Mesodermal cell (in vitro differentiated cells): ENCODE results near the gene CDK6.
A peak's percentile ranks its signal among the peaks of the same experiment; 100 is the strongest.

ENCODE experiments used
- H3K27ac ChIP-seq: 2 replicates; pipeline ENCODE4 v1.7.0; 2013; ENCODE audit warnings: mild to moderate bottlenecking, low read depth, low read length, moderate library complexity; ENCODE audit not compliant: severe bottlenecking
- H3K36me3 ChIP-seq: 2 replicates; pipeline ENCODE4 v1.7.1; 2013; ENCODE audit warnings: mild to moderate bottlenecking, low read length, moderate library complexity; ENCODE audit not compliant: control insufficient read depth, insufficient read depth
- H3K4me1 ChIP-seq: one replicate; pipeline ENCODE4 v1.7.1; 2013; ENCODE audit warnings: mild to moderate bottlenecking, low read length; ENCODE audit not compliant: insufficient read depth, control insufficient read depth, poor library complexity, severe bottlenecking
- H3K4me3 ChIP-seq: 2 replicates; pipeline ENCODE4 v1.7.0; 2013; ENCODE audit warnings: low read length, control low read depth, mild to moderate bottlenecking; ENCODE audit not compliant: insufficient read depth, poor library complexity, severe bottlenecking; ENCODE audit errors: extremely low read depth
- H3K9me3 ChIP-seq: 2 replicates; pipeline ENCODE4 v1.7.1; 2013; ENCODE audit warnings: mild to moderate bottlenecking, low read length, moderate library complexity; ENCODE audit not compliant: control insufficient read depth
- WGBS, 2 experiments: methylation state at CpG; one replicate each; pipeline ENCODE4 v1.1.5; 2013; ENCODE audit warnings: missing lambda C conversion rate in 2 of 2; ENCODE audit not compliant: insufficient coverage in 2 of 2; 5-methylcytosine and 5-hydroxymethylcytosine counted together

Gene CDK6

DNA sequence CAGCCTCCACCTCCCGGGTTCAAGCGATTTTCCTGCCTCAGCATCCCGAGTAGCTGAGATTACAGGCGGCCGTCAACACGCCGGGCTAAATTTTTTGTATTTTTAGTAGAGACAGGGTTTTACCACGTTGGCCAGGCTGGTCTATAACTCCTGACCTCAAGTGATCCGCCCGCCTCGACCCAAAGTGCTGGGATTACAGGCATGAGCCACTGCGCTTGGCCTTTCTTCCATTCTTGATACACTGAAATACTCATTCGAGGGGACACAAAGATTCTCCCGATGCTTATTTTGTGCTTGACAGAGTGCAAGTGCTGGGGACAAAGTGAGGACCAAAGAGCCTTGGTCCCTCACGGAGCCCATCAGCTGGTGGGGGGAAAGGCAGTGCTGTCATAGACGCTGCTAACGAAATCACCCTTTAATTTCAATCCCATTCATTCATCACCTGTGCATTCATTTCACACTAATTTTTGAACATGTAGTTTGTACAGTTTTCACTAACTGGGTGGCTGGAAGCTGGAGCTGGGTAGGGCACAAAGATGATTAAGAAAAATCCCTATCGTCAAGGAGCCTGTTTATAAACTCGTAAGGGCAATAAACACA lies 245.6 kb downstream of the CDK6 start:
- Histone ChIP-seq H3K4me1 (peaks cover 4% of the 10 kb centered on the region), H3K36me3 (peaks cover 17% of the 10 kb centered on the region), H3K4me3 (peak overlapping the region; percentile 97), H3K9me3 (no peaks in the 10 kb centered on the region), H3K27ac (no peak overlapping the region)
- 41 to 48% methylated on average over 15 to 17 of the region's 19 CpGs for WGBS, 2 experiments

DNA sequence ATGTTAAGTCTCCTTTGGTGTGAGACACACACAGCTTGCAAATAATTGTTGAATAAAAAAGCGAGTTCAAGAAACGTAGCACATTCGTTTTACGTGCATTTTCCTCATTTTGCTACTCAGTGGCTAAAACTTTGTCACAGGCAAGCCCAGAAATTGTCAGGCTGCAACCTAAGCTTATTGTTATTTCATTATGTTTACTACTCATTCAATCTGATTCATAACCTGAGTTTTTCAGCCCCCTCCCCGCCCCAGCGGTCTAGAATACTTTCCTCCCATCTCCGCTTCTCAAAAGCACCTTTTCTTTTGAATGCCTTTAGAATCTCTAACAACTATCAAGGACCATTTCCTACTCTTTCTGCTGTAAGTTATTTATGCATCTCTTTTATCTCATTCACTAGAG lies 247.3 kb downstream of the CDK6 start:
- Histone ChIP-seq H3K4me3 (peak overlapping the region; percentile 97), H3K4me1 (peaks cover 4% of the 10 kb centered on the region), H3K27ac (no peak overlapping the region), H3K36me3 (peaks cover 22% of the 10 kb centered on the region), H3K9me3 (no peaks in the 10 kb centered on the region)
- WGBS, 2 experiments = 46 to 52% methylated on average over 7 of the region's 7 CpGs

DNA sequence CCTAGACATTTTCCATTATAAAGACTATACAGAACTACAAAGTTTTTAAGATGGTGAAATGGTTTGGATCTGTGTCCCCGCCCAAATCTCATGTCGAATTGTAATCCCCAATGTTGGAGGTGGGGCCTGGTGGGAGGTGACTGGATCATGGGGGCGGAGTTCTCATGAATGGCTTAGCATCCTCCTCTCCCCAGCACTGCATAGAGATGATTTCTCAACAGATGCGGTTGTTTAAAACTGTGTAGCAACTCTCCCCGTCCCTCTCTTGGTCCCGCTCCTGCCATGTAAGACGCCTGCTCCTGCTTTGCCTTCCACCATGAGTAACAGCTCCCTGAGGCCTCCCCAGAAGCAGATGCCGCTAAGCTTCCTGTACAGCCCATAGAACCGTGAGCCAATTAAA lies 247.8 kb downstream of the CDK6 start:
- H3K4me1 ChIP-seq = peaks cover 4% of the 10 kb centered on the region
- H3K4me3 ChIP-seq = peak overlapping the region; percentile 97
- peaks cover 22% of the 10 kb centered on the region for H3K36me3 ChIP-seq
- H3K27ac ChIP-seq = no peak overlapping the region
- 84 to 85% methylated on average over 7 to 9 of the region's 9 CpGs for WGBS, 2 experiments
- no peaks in the 10 kb centered on the region for H3K9me3 ChIP-seq

DNA sequence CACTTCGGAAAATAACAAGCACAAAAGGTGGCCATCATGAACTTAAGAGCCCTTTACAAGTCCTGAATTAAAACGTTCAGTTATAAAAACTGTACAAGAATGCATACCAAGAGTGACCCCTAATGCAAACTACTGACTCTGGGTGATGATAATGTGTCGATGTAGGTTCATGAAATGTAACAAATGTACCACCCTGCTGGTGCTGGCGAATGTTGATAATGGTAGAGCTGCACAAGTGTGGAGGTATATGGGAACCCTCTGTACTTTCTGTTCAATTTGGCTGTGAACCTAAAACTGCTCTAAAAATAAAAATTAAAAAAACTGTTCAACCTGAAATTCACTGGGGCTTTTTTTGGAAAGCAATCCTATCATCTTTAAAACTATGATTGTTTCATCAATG lies 249.5 kb downstream of the CDK6 start:
- 88 to 100% methylated on average over 1 to 3 of the region's 4 CpGs for WGBS, 2 experiments
- H3K9me3 ChIP-seq = no peaks in the 10 kb centered on the region

DNA sequence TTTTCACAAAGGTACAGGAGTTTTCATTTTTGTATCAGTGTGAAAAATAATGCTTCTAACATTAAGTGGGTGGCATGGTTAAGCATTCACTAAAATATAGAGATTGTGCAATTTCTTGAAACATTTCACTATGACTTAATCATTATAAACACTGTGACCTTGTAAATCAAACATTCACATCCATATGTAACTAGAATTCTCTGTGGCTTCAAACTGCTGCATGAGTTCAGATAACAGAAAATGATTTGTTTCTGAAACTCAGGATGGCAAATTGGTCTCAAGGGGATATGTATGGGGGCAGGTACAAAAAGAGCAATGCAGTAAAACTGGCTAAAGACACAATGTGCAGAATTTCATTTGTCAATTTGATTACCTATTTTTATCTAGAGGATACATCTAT lies 250.0 kb downstream of the CDK6 start:
- Histone ChIP-seq H3K9me3 (no peaks in the 10 kb centered on the region), H3K4me3 (no peak overlapping the region), H3K4me1 (peaks cover 4% of the 10 kb centered on the region), H3K36me3 (peaks cover 24% of the 10 kb centered on the region), H3K27ac (no peak overlapping the region)

More for the DNA sequence above, 249.5 kb downstream of the CDK6 start:
- Histone ChIP-seq H3K4me1 (peaks cover 4% of the 10 kb centered on the region), H3K4me3 (no peak overlapping the region), H3K27ac (no peak overlapping the region), H3K36me3 (peaks cover 22% of the 10 kb centered on the region)

DNA sequence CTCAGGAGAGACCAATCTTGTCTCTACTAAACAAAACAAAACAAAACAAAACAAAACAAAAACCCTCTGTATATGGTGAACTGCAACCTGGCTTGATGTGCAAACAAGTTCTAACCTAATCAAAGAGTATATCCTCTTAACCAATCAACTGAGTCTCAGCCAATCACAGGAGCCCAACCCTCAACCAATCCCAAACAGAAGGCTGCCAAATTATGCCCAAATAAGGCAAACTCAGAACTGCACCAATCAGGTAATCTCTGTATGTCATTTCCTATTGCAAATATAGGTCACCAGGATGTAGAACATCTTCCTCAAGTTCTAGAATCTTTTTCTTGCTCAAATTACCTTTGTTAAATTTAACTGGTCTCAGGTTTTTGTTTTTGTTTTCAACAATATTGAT lies 251.4 kb downstream of the CDK6 start:
- Histone ChIP-seq H3K27ac (no peak overlapping the region), H3K9me3 (no peaks in the 10 kb centered on the region), H3K36me3 (peaks cover 37% of the 10 kb centered on the region), H3K4me3 (no peak overlapping the region), H3K4me1 (peaks cover 4% of the 10 kb centered on the region)

DNA sequence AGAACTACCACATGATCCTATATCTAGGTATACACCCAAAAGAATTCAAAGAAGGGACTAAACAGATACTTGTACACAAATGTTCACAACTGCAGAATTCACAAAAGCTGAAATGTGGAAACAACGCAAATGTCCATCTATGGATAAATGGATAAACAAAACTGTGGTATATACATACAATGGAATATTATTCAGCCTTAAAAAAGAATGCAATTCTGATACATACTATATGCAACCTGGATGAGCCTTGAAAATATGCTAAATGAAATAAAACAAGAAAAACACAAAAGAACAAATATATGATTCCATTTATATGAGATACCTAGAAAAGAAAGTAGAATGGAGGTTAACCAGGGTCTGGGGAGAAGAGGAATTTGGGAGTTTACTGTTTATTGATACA lies 253.4 kb downstream of the CDK6 start:
- Histone ChIP-seq H3K4me3 (no peak overlapping the region), H3K36me3 (peaks cover 48% of the 10 kb centered on the region), H3K4me1 (no peaks in the 10 kb centered on the region), H3K9me3 (no peaks in the 10 kb centered on the region), H3K27ac (no peak overlapping the region)
- no CpG with 5 or more reads among the region's 1 CpG for WGBS, 2 experiments

DNA sequence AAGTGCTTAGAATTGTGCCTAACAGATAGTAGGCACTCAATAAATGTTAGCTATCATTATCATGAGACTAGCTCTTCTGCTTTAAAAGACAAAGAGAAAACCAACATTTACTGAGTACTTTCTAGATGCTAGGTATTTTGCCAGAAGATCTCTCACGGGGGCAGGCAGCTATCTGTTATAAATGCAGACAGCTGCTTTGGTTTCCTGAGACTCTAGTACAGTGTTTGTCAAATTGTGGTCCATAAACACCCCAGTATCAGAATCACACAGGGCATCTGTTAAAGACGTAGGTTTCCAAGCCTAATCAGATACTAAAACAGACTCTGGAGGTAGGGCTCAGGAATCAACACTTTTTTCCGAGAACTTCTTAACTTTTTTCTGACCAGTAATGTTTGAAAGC lies 260.1 kb downstream of the CDK6 start:
- WGBS, 2 experiments = 85 to 100% methylated on average over 2 to 3 of the region's 3 CpGs
- H3K4me3 ChIP-seq = no peak overlapping the region

DNA sequence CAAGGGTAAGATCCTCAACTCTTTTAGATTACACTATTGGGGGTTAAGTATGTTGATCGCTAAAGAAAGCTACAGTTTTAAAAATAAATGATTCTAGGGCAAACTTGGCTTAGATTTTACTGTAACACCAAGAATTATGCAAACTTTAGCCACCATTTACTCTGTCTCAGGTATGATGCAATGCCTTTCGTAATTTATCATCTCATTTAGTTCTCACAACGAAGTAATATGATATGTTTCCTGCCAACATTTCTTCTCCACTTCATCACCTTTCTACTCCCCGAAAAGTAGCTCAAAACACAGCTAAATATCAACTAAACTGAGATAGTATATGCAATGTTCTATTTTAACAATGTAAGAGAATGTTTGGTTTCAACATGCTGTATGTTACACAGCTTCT lies 267.2 kb downstream of the CDK6 start:
- no peaks in the 10 kb centered on the region for H3K9me3 ChIP-seq
- H3K36me3 ChIP-seq = peaks cover 58% of the 10 kb centered on the region
- WGBS, 2 experiments = 88 to 100% methylated on average over 1 to 2 of the region's 4 CpGs
- peaks cover under 1% of the 10 kb centered on the region for H3K4me1 ChIP-seq
- no peak overlapping the region for H3K4me3 ChIP-seq
- no peak overlapping the region for H3K27ac ChIP-seq

More for the DNA sequence above, 260.1 kb downstream of the CDK6 start:
- no peak overlapping the region for H3K27ac ChIP-seq
- H3K36me3 ChIP-seq = peaks cover 69% of the 10 kb centered on the region
- no peaks in the 10 kb centered on the region for H3K4me1 ChIP-seq
- no peaks in the 10 kb centered on the region for H3K9me3 ChIP-seq

DNA sequence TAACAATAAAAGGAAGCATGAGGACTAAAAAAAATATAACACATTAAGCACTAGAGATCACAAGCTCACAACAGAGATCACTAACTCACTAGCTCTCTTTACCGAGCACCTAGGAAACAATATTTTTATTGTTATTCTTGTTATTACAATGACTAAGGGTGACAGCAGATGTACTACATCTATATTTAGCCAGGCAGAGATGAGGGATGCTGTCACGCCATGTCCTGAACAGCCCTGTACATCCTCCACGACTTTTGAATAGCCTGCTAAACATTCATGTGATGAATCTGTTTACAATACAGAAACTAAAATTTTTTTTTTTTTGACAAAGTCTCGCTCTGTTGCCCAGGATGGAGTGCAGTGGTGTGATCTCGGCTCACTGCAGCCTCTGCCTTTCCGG lies 268.9 kb downstream of the CDK6 start:
- peaks cover 54% of the 10 kb centered on the region for H3K36me3 ChIP-seq
- H3K27ac ChIP-seq = no peak overlapping the region
- no peak overlapping the region for H3K4me3 ChIP-seq
- H3K4me1 ChIP-seq = peaks cover 16% of the 10 kb centered on the region
- no peaks in the 10 kb centered on the region for H3K9me3 ChIP-seq
- WGBS, 2 experiments = 93 to 100% methylated on average over 4 of the region's 6 CpGs

DNA sequence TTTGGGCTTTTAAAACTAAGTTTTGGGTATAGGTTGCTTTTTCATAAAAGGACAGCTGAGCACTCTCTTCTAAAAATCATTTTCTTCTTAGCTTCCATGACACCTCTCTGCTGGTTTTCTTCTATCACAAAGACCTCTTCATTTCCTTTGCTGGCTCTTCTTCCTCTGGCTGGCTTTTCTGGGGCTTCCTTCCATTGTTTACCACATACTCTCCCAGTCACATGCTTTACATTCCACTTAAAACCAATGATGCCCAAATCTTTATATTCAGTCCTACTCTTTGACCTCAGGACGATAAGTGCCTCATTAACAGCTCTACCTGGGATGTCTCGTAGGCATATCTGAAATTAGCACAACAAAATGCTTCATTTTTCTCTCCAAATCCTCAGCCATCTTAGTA lies 273.0 kb downstream of the CDK6 start:
- Histone ChIP-seq H3K9me3 (no peaks in the 10 kb centered on the region), H3K4me1 (peaks cover 16% of the 10 kb centered on the region), H3K4me3 (no peak overlapping the region), H3K36me3 (peaks cover 44% of the 10 kb centered on the region), H3K27ac (peak overlapping the region; percentile 74)
- WGBS, 2 experiments = 71 to 100% methylated on average over 2 of the region's 2 CpGs
